Ishikawa (cell line): ENCODE data around the gene PHF14.

ENCODE experiments used
- CEBPB ChIP-seq: IDR thresholded peaks from 2 replicates; pipeline ENCODE4 v1.6.1; 2012
- CREB1 ChIP-seq: IDR thresholded peaks from 2 replicates; pipeline ENCODE4 v1.6.1; 2012; ENCODE audit warnings: low read depth
- EGR1 ChIP-seq: IDR thresholded peaks from 2 replicates; pipeline ENCODE4 v1.6.1; 2012
- EP300 ChIP-seq: IDR thresholded peaks from 2 replicates; pipeline ENCODE4 v1.6.1; 2012; ENCODE audit warnings: borderline replicate concordance
- FOXM1 ChIP-seq: IDR thresholded peaks from 2 replicates; pipeline ENCODE4 v1.6.1; 2012; ENCODE audit warnings: low read depth, borderline replicate concordance
- MAX ChIP-seq: IDR thresholded peaks from 2 replicates; pipeline ENCODE4 v1.6.1; 2012
- NFIC ChIP-seq: IDR thresholded peaks from 2 replicates; pipeline ENCODE4 v1.6.1; 2012
- RAD21 ChIP-seq: IDR thresholded peaks from 2 replicates; pipeline ENCODE4 v1.6.1; 2012; ENCODE audit warnings: low read depth
- REST ChIP-seq: IDR thresholded peaks from 2 replicates; pipeline ENCODE4 v1.6.1; 2012; ENCODE audit warnings: low read depth, mild to moderate bottlenecking
- TAF1 ChIP-seq: IDR thresholded peaks from 2 replicates; pipeline ENCODE4 v1.6.1; 2012; ENCODE audit warnings: low read depth, mild to moderate bottlenecking
- TCF12 ChIP-seq: IDR thresholded peaks from 2 replicates; pipeline ENCODE4 v1.6.1; 2012; ENCODE audit warnings: low read depth
- TEAD4 ChIP-seq: IDR thresholded peaks from 2 replicates; pipeline ENCODE4 v1.6.1; 2012
- USF1 ChIP-seq: IDR thresholded peaks from 2 replicates; pipeline ENCODE4 v1.6.1; 2012
- YY1 ChIP-seq: IDR thresholded peaks from 2 replicates; pipeline ENCODE4 v1.6.1; 2012; ENCODE audit warnings: low read depth
- ZBTB7A ChIP-seq: IDR thresholded peaks from 2 replicates; pipeline ENCODE4 v1.6.1; 2012; ENCODE audit warnings: low read depth

PHF14 gene

GRCh38 chr7:10977113-10977512 lies 3.4 kb downstream of the PHF14 start:
- no peak for TF ChIP-seq USF1
- TF ChIP-seq EP300 = no peak
- TF ChIP-seq RAD21 = no peak
- TF ChIP-seq REST = no peak
- no peak for TF ChIP-seq YY1
- no peak for TF ChIP-seq CREB1
- no peak for TF ChIP-seq CEBPB
- no peak for TF ChIP-seq TEAD4
- TF ChIP-seq FOXM1 = no peak
- no peak for TF ChIP-seq EGR1
- TF ChIP-seq ZBTB7A = no peak
- no peak for TF ChIP-seq NFIC
- no peak for TF ChIP-seq MAX
- no peak for TF ChIP-seq TAF1
- no peak for TF ChIP-seq TCF12

GRCh38 chr7:10981317-10981716 lies 7.6 kb downstream of the PHF14 start:
- TF ChIP-seq FOXM1 (no peak), ZBTB7A (no peak), EP300 (no peak), TAF1 (no peak), TEAD4 (no peak), MAX (no peak), YY1 (no peak), TCF12 (no peak), CEBPB (no peak), USF1 (no peak), CREB1 (no peak), RAD21 (no peak), NFIC (no peak), REST (no peak), EGR1 (no peak)

- no peak for TF ChIP-seq RAD21
- TF ChIP-seq TCF12 = no peak
- TF ChIP-seq REST = no peak
- no peak for TF ChIP-seq NFIC
- no peak for TF ChIP-seq FOXM1
- TF ChIP-seq CREB1 = no peak
- no peak for TF ChIP-seq ZBTB7A
- TF ChIP-seq CEBPB = no peak
- no peak for TF ChIP-seq TEAD4
- no peak for TF ChIP-seq EP300
Observed at GRCh38 chr7:10998996-10999757, 25.5 kb downstream of the PHF14 start.

DNA sequence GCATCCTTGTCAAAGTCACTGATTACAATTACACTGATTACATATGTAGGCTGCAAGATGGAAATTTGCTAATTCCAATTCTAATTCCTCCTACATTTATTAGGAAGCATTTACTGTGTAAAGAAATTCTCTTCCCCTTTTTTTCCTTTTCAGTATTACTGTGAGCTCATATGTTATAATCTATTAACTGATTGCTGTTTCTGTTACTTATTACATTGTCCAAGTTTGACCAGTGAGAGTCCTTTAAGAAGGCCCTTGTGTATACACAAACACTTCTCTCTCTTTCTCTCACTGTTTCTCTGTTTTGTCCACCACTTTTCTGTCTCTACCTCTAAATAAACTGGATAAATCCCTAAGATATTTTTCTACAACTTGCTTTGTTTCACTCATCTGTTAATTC lies 31.5 kb downstream of the PHF14 start:
- TF ChIP-seq CREB1 (no peak), FOXM1 (no peak), YY1 (no peak), NFIC (no peak)
